A673 (cell line): Measurements from ENCODE around the gene SLC50A1. TPM values are rescaled to one million over a fixed set of nuclear protein-coding genes. Genes with fewer than 3 reads are reported as not detected.

ENCODE experiments used
- BruUV-seq: library from RNA; stranded (reverse); fragments of 400-500 nt; replicated peaks from 2 replicates; lab custom pipeline; 2021; lab: Mats Ljungman, UMichigan
- CTCF ChIA-PET: fragments of 300-600 bp; sonication (Branson Sonifier 250); formaldehyde crosslinking; loops from one replicate; lab custom pipeline; 2022; ENCODE audit warnings: antibody characterized with exemption; lab: Charles Lee
- POLR2A ChIA-PET: fragments of 300-600 bp; sonication (Branson Sonifier 250); formaldehyde crosslinking; loops from one replicate; lab custom pipeline; 2022; ENCODE audit warnings: antibody characterized with exemption; ENCODE audit not compliant: low non-redundant PET; lab: Charles Lee
- DNase-seq: peaks from one replicate; pipeline ENCODE4 v3.0.0-alpha.2; 2015; ENCODE audit warnings: low spot score
- H3K27ac ChIP-seq: fragments of 200-600 bp; sonication (generic); 2 replicates; pipeline ENCODE4 v1.5.1; 2016; ENCODE audit warnings: mixed run types, low read depth, mild to moderate bottlenecking, mixed read lengths, antibody characterized with exemption, low read length; ENCODE audit not compliant: poor library complexity, severe bottlenecking
- H3K27me3 ChIP-seq: fragments of 200-600 bp; sonication (generic); replicated peaks from 2 replicates; pipeline ENCODE4 v1.6.1; 2017; ENCODE audit warnings: mixed run types, low read depth, mild to moderate bottlenecking, mixed read lengths, antibody characterized with exemption, low read length; ENCODE audit not compliant: insufficient read depth, poor library complexity
- H3K36me3 ChIP-seq: fragments of 200-600 bp; sonication (generic); 2 replicates; pipeline ENCODE4 v1.6.1; 2016; ENCODE audit warnings: mixed run types, mild to moderate bottlenecking, mixed read lengths, antibody characterized with exemption, low read length; ENCODE audit not compliant: insufficient read depth, poor library complexity, severe bottlenecking
- H3K4me1 ChIP-seq: fragments of 200-600 bp; sonication (generic); 2 replicates; pipeline ENCODE4 v1.6.1; 2017; ENCODE audit warnings: mixed run types, mild to moderate bottlenecking, mixed read lengths, antibody characterized with exemption, low read length; ENCODE audit not compliant: insufficient read depth, poor library complexity, severe bottlenecking
- H3K4me3 ChIP-seq: fragments of 200-600 bp; sonication (generic); 2 replicates; pipeline ENCODE4 v1.5.1; 2016; ENCODE audit warnings: low read depth, mixed run types, mild to moderate bottlenecking, mixed read lengths, low read length; ENCODE audit not compliant: poor library complexity, severe bottlenecking
- H3K9me3 ChIP-seq: fragments of 200-600 bp; sonication (generic); 2 replicates; pipeline ENCODE4 v1.6.1; 2016; ENCODE audit warnings: mixed run types, low read depth, mild to moderate bottlenecking, mixed read lengths, antibody characterized with exemption, low read length; ENCODE audit not compliant: poor library complexity, severe bottlenecking
- CTCF ChIP-seq: fragments of 300-800, 200-600 bp; sonication (generic); conservative IDR thresholded peaks from 2 replicates; pipeline ENCODE4 v1.5.1; 2017; ENCODE audit warnings: low read depth, mild to moderate bottlenecking, antibody characterized with exemption, low read length, moderate library complexity, mixed read lengths
- EZH2 ChIP-seq: fragments of 200-600 bp; sonication (generic); IDR thresholded peaks from 2 replicates; pipeline ENCODE4 v1.6.1; 2017; ENCODE audit warnings: borderline replicate concordance, low read depth, mild to moderate bottlenecking, mixed read lengths, antibody characterized with exemption, low read length; ENCODE audit not compliant: poor library complexity, severe bottlenecking
- intact Hi-C: fragments of 100-400 bp; cut with micrococcal nuclease; formaldehyde crosslinking; loops from one replicate; pipeline ENCODE4 v1.10.0; 2022; ENCODE audit not compliant: unreplicated experiment
- total RNA-seq: library from RNA; stranded (reverse); gene quantifications from 2 replicates; pipeline ENCODE4 v1.2.3, GENCODE V29; 2021

Gene SLC50A1
- total RNA-seq, 1 experiment from 2014 or later, result 30.3 TPM

GRCh38 chr1:155185783-155186066 is 50.1 kb downstream of the SLC50A1 start:
- intact Hi-C loops, result no loop called here
- Histone ChIP-seq H3K4me1 (no peaks in the 10 kb centered on the region), H3K9me3 (no peaks in the 10 kb centered on the region), H3K36me3 (no peaks in the 10 kb centered on the region), H3K27me3 (no peaks in the 10 kb centered on the region), H3K4me3 (no peak overlapping the region), H3K27ac (no peak overlapping the region)
- ChIA-PET CTCF (interaction anchor here (1.0 kb wide), 1 partner anchor 10 kb away, joined by 3 read pairs; no protein-coding TSS in a partner anchor), POLR2A (no interaction called here)
- no peak for DNase-seq
- TF ChIP-seq EZH2, result no peak
- BruUV-seq, result no TSS peak

- H3K27me3 ChIP-seq, result no peaks in the 10 kb centered on the region
- intact Hi-C loops, result no loop called here
- DNase-seq, result no peak
- H3K27ac ChIP-seq, result no peak overlapping the region
- TF ChIP-seq CTCF (no peak), EZH2 (no peak)
- no peak overlapping the region for H3K4me3 ChIP-seq
- ChIA-PET CTCF (no interaction called here), POLR2A (no interaction called here)
- no peaks in the 10 kb centered on the region for H3K36me3 ChIP-seq
- no TSS peak for BruUV-seq
- H3K4me1 ChIP-seq, result no peaks in the 10 kb centered on the region
- H3K9me3 ChIP-seq, result no peaks in the 10 kb centered on the region
Measured at GRCh38 chr1:155186067-155186793, 50.6 kb downstream of the SLC50A1 start.

GRCh38 chr1:155186794-155187455 is 51.3 kb downstream of the SLC50A1 start:
- intact Hi-C loops, result no loop called here
- Histone ChIP-seq H3K36me3 (no peaks in the 10 kb centered on the region), H3K4me3 (no peak overlapping the region), H3K4me1 (no peaks in the 10 kb centered on the region), H3K27me3 (no peaks in the 10 kb centered on the region), H3K9me3 (no peaks in the 10 kb centered on the region), H3K27ac (no peak overlapping the region)
- no peak for DNase-seq
- TF ChIP-seq EZH2 (no peak), CTCF (no peak)
- ChIA-PET POLR2A (no interaction called here), CTCF (no interaction called here)
- no TSS peak for BruUV-seq

GRCh38 chr1:155187456-155187891 is 51.8 kb downstream of the SLC50A1 start:
- Histone ChIP-seq H3K27ac (peak overlapping the region; percentile 42), H3K36me3 (no peaks in the 10 kb centered on the region), H3K4me3 (no peak overlapping the region), H3K4me1 (no peaks in the 10 kb centered on the region), H3K27me3 (no peaks in the 10 kb centered on the region), H3K9me3 (no peaks in the 10 kb centered on the region)
- intact Hi-C loops, result no loop called here
- DNase-seq, result no peak
- CTCF ChIA-PET, result no interaction called here
- TF ChIP-seq CTCF, result no peak
- TF ChIP-seq EZH2, result no peak
- POLR2A ChIA-PET, result no interaction called here
- no TSS peak for BruUV-seq
